ENCODE measurements around the gene GTF2IRD2. TPM values are rescaled to one million over a fixed set of nuclear protein-coding genes. Genes with fewer than 3 reads are reported as not detected.
"Not testable (repeated sequence)": the region's sequence is repeated elsewhere in the genome, so short reads cannot be mapped to it uniquely, and the experiment has no call there.

GTF2IRD2 gene
- total RNA-seq, 1 experiment from 2014 or later, result 0.72 TPM

DNA sequence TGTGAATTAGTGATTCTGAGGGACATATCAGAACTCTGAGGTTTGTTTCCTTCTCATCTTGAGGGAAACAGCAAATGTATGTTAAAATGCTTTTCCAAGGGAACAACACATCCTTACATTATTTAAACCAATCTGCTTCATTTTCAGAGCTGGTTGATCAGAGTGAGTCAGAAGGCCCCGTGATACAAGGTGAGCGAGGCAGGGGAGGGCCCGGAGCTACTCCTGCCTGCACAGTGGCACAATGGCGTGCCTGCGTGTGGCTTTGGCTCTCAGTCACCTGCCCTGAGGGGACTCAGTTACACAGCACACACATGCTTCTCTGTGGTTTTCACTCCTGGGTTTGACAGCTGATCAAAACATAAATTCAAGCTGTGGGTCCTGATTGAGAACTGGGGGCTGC, 94.7 kb downstream of the GTF2IRD2 start:
- not testable (repeated sequence) for H3K9me3 ChIP-seq, H3K36me3 ChIP-seq, DNase-seq, H3K27me3 ChIP-seq, H3K4me3 ChIP-seq

DNA sequence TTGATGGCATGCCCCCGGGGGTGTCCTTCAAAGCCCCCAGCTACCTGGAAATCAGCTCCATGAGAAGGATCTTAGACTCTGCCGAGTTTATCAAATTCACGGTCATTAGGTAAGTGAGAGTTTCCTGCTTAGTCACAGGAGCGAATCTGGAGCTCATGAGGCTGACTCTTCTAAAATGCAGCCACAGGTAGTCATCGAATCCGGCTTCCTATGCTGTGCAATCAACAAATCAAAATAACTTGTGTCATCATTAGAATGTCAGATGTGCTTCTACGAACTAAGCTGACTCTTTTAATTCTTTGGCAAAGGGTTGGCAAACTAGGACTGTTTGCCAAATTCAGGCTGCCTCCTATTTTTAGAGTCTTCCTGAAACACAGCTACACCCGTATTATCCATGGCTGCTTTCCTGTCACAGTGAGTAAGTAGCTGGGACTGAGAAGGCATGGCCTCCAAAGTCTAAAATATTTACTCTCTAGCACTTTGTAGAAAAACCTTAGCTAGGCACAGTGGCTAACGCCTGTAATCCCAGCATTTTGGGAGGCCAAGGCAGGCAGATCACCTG, 97.4 kb downstream of the GTF2IRD2 start:
- H3K36me3 ChIP-seq, H3K27me3 ChIP-seq, DNase-seq, H3K9me3 ChIP-seq, H3K4me3 ChIP-seq: not testable (repeated sequence)

Other genes with a start within 250 kb of the GTF2IRD2 start
- 57.8 and 144 TPM in 2 replicates for gene GTF2I, start 193.9 kb downstream of the GTF2IRD2 start, total RNA-seq (2014; rRNA removed; shearing (Covaris generic); ENCODE audit: low replicate concordance)
- gene NCF1, start 77.6 kb downstream of the GTF2IRD2 start, total RNA-seq (2014; rRNA removed; shearing (Covaris generic); ENCODE audit: low replicate concordance), result not detected in 2 replicates
- gene CASTOR2, start 113.1 kb upstream of the GTF2IRD2 start, total RNA-seq (2014; rRNA removed; shearing (Covaris generic); ENCODE audit: low replicate concordance), result 1.2 TPM in 1 of 2 replicates, not detected in the other
- 50.2 and 60.8 TPM in 2 replicates for gene RCC1L, start 222.2 kb upstream of the GTF2IRD2 start, total RNA-seq (2014; rRNA removed; shearing (Covaris generic); ENCODE audit: low replicate concordance)
- gene GTF2IRD2B, start 241.0 kb upstream of the GTF2IRD2 start, total RNA-seq (2014; rRNA removed; shearing (Covaris generic); ENCODE audit: low replicate concordance), result 1.6 and 11.2 TPM in 2 replicates

All from MG63 (cell line).